ENCODE data around the gene EFHC1. TPM values are rescaled to one million over a fixed set of nuclear protein-coding genes. Genes with fewer than 3 reads are reported as not detected.

Gene EFHC1
- total RNA-seq, 1 donor from 2014 or later = 23.2 TPM

GRCh38 chr6:52552278-52552643 is 132.1 kb downstream of the EFHC1 start:
- ChIA-PET CTCF (interaction anchor here (1.5 kb wide), 1 partner anchor 24 kb away, joined by 5 read pairs; no protein-coding TSS in a partner anchor), POLR2A (interaction anchor here (1.0 to 1.3 kb wide), 2 partner anchors 17 to 135 kb away, joined by 3 read pairs; no protein-coding TSS in a partner anchor)
- ATAC-seq (ENCODE audit: low read depth) = peak; percentile 82
- H3K9me3 Mint-ChIP-seq = no peaks in the 10 kb centered on the region
- peaks cover 5% of the 10 kb centered on the region for H3K36me3 Mint-ChIP-seq (ENCODE audit: low read depth)
- TF ChIP-seq CTCF (IDR thresholded peaks at IDR 0.05) = no peak
- intact Hi-C loops (cut with micrococcal nuclease) = loop anchor here (1.0 to 2.0 kb wide), 2 partner anchors 23 to 55 kb away; no protein-coding TSS in a partner anchor
- DNase-seq = no peak
- peak overlapping the region; percentile 70 for H3K27ac Mint-ChIP-seq
- H3K4me1 Mint-ChIP-seq = peaks cover 40% of the 10 kb centered on the region
- no peaks in the 10 kb centered on the region for H3K27me3 Mint-ChIP-seq
- H3K4me3 Mint-ChIP-seq = peak overlapping the region; percentile 42

GRCh38 chr6:52553158-52553557 is 133.0 kb downstream of the EFHC1 start:
- Mint-ChIP-seq H3K4me3 (no peak overlapping the region), H3K36me3 (ENCODE audit: low read depth) (peaks cover 5% of the 10 kb centered on the region), H3K4me1 (peaks cover 33% of the 10 kb centered on the region), H3K27ac (no peak overlapping the region), H3K9me3 (no peaks in the 10 kb centered on the region), H3K27me3 (no peaks in the 10 kb centered on the region)
- POLR2A ChIA-PET = interaction anchor here (1.0 to 1.3 kb wide), 2 partner anchors 16 to 136 kb away, joined by 3 read pairs; no protein-coding TSS in a partner anchor
- DNase-seq (no peak), ATAC-seq (ENCODE audit: low read depth) (no peak)
- no peak for TF ChIP-seq CTCF (IDR thresholded peaks at IDR 0.05)
- CTCF ChIA-PET = interaction anchor here (1.5 kb wide), 1 partner anchor 23 kb away, joined by 5 read pairs; no protein-coding TSS in a partner anchor
- intact Hi-C loops (cut with micrococcal nuclease) = loop anchor here (2.0 kb wide), 1 partner anchor 22 kb away; no protein-coding TSS in a partner anchor

- Mint-ChIP-seq H3K27me3 (no peaks in the 10 kb centered on the region), H3K4me3 (no peak overlapping the region), H3K36me3 (ENCODE audit: low read depth) (peaks cover 7% of the 10 kb centered on the region), H3K9me3 (no peaks in the 10 kb centered on the region), H3K27ac (no peak overlapping the region), H3K4me1 (peaks cover 32% of the 10 kb centered on the region)
- no peak for ATAC-seq (ENCODE audit: low read depth)
- intact Hi-C loops (cut with micrococcal nuclease) = loop anchor here (2.0 kb wide), 1 partner anchor 21 kb away; no protein-coding TSS in a partner anchor
- ChIA-PET POLR2A (no interaction called here), CTCF (no interaction called here)
- DNase-seq = no peak
- no peak for TF ChIP-seq CTCF (IDR thresholded peaks at IDR 0.05)
These were observed 133.6 kb downstream of the EFHC1 start for GRCh38 chr6:52553719-52554118.

GRCh38 chr6:52554684-52555280 is 134.6 kb downstream of the EFHC1 start:
- Mint-ChIP-seq H3K9me3 (no peaks in the 10 kb centered on the region), H3K27me3 (no peaks in the 10 kb centered on the region), H3K4me3 (no peak overlapping the region), H3K4me1 (peaks cover 28% of the 10 kb centered on the region), H3K36me3 (ENCODE audit: low read depth) (peaks cover 10% of the 10 kb centered on the region), H3K27ac (no peak overlapping the region)
- ChIA-PET CTCF (no interaction called here), POLR2A (interaction anchor here (0.6 kb wide), 1 partner anchor 113 kb away, joined by 5 read pairs; no protein-coding TSS in a partner anchor)
- DNase-seq (no peak), ATAC-seq (ENCODE audit: low read depth) (no peak)
- intact Hi-C loops (cut with micrococcal nuclease) = no loop called here
- TF ChIP-seq CTCF (IDR thresholded peaks at IDR 0.05) = no peak

- DNase-seq = no peak
- no peak for ATAC-seq (ENCODE audit: low read depth)
- H3K4me3 Mint-ChIP-seq = no peak overlapping the region
- ChIA-PET CTCF (no interaction called here), POLR2A (no interaction called here)
- no peak for TF ChIP-seq CTCF (IDR thresholded peaks at IDR 0.05)
- no peak overlapping the region for H3K27ac Mint-ChIP-seq
- peaks cover 7% of the 10 kb centered on the region for H3K36me3 Mint-ChIP-seq (ENCODE audit: low read depth)
- H3K4me1 Mint-ChIP-seq = peaks cover 23% of the 10 kb centered on the region
- no peaks in the 10 kb centered on the region for H3K9me3 Mint-ChIP-seq
- H3K27me3 Mint-ChIP-seq = no peaks in the 10 kb centered on the region
- intact Hi-C loops (cut with micrococcal nuclease) = no loop called here
These were observed 135.5 kb downstream of the EFHC1 start for GRCh38 chr6:52555518-52556233.

Data from activated B cell treated with CpG ODN at 0.5 μM for 24 hours (primary cell).